GM23248 (cell line): Measurements from ENCODE around the gene TIMM44. TPM values are rescaled to one million over a fixed set of nuclear protein-coding genes. Genes with fewer than 3 reads are reported as not detected.
A peak's percentile ranks its signal among the peaks of the same experiment; 100 is the strongest.

ENCODE experiments used
- DNase-seq: peaks from one replicate; pipeline ENCODE4 v3.0.0-alpha.2; 2015
- H2AFZ ChIP-seq: fragments of 200-600 bp; sonication (generic); 2 replicates; pipeline ENCODE4 v1.6.1; 2016; ENCODE audit warnings: antibody characterized with exemption
- H3F3A ChIP-seq: fragments of 200-600 bp; sonication (generic); 2 replicates; pipeline ENCODE4 v1.6.1; 2016; ENCODE audit warnings: mild to moderate bottlenecking, antibody characterized with exemption, mixed run types; ENCODE audit not compliant: insufficient read depth
- H3K27ac ChIP-seq: fragments of 200-600 bp; sonication (generic); 2 replicates; pipeline ENCODE4 v1.5.1; 2016; ENCODE audit warnings: mild to moderate bottlenecking
- H3K27me3 ChIP-seq: fragments of 200-600 bp; sonication (generic); replicated peaks from 2 replicates; pipeline ENCODE4 v1.6.1; 2016; ENCODE audit warnings: mild to moderate bottlenecking; ENCODE audit not compliant: insufficient read depth
- H3K36me3 ChIP-seq: fragments of 200-600 bp; sonication (generic); 2 replicates; pipeline ENCODE4 v1.6.1; 2016; ENCODE audit warnings: low read depth, mild to moderate bottlenecking
- H3K4me1 ChIP-seq: fragments of 200-600 bp; sonication (generic); 2 replicates; pipeline ENCODE4 v1.6.1; 2016; ENCODE audit warnings: mild to moderate bottlenecking; ENCODE audit not compliant: insufficient read depth
- H3K4me2 ChIP-seq: fragments of 200-600 bp; sonication (generic); one replicate; pipeline ENCODE4 v1.6.1; 2016; ENCODE audit warnings: mild to moderate bottlenecking; ENCODE audit not compliant: unreplicated experiment
- H3K4me3 ChIP-seq: fragments of 200-600 bp; sonication (generic); 2 replicates; pipeline ENCODE4 v1.5.1; 2016; ENCODE audit warnings: mild to moderate bottlenecking
- H3K79me2 ChIP-seq: fragments of 200-600 bp; sonication (generic); 2 replicates; pipeline ENCODE4 v1.6.1; 2016; ENCODE audit warnings: mild to moderate bottlenecking; ENCODE audit not compliant: insufficient read depth
- H3K9ac ChIP-seq: fragments of 200-600 bp; sonication (generic); 2 replicates; pipeline ENCODE4 v1.6.1; 2016; ENCODE audit warnings: mild to moderate bottlenecking
- H3K9me2 ChIP-seq: fragments of 200-600 bp; sonication (generic); 2 replicates; pipeline ENCODE4 v1.6.1; 2016; ENCODE audit warnings: mixed run types, mild to moderate bottlenecking, moderate library complexity; ENCODE audit not compliant: insufficient read depth
- H3K9me3 ChIP-seq: fragments of 200-600 bp; sonication (generic); one replicate; pipeline ENCODE4 v1.6.1; 2017; ENCODE audit warnings: low read depth
- H4K20me1 ChIP-seq: fragments of 200-600 bp; sonication (generic); 2 replicates; pipeline ENCODE4 v1.6.0; 2016; ENCODE audit not compliant: insufficient read depth
- EZH2 ChIP-seq: fragments of 200-600 bp; sonication (generic); IDR thresholded peaks from 2 replicates; pipeline ENCODE4 v1.6.1; 2018; ENCODE audit warnings: antibody characterized with exemption, mild to moderate bottlenecking; ENCODE audit not compliant: insufficient read depth, poor library complexity, severe bottlenecking
- EZH2phosphoT487 ChIP-seq: fragments of 200-600 bp; sonication (generic); IDR thresholded peaks from 2 replicates; pipeline ENCODE4 v1.6.1; 2018; ENCODE audit warnings: antibody characterized with exemption, moderate library complexity, mild to moderate bottlenecking, low read depth; ENCODE audit not compliant: insufficient read depth
- WGBS, 2 experiments: methylation state at CpG; one replicate each; pipeline ENCODE4 v1.1.6; 2015 to 2017; ENCODE audit warnings: low lambda C conversion rate in 2 of 2, low coverage in 1 of 2; ENCODE audit errors: missing lambda C conversion rate in 2 of 2; 5-methylcytosine and 5-hydroxymethylcytosine counted together
- in situ Hi-C: fragments of 300-500 bp; cut with MboI; formaldehyde crosslinking; loops from 2 replicates; pipeline ENCODE4 v1.15.0; 2020
- polyA plus RNA-seq: library from polyadenylated mRNA; unstranded; fragments of >200 nt; fragmentation: Nextera tagmentation; extraction: Ambion mirVana; gene quantifications from 2 replicates; pipeline ENCODE4 v1.2.1, GENCODE V29; 2016
- total RNA-seq: library from RNA; depleted of rRNA; stranded (reverse); fragments of >200 nt; shearing (Covaris generic); gene quantifications from 2 replicates; pipeline ENCODE4 v1.2.3, GENCODE V29; 2014

TIMM44 gene
- total and polyA plus RNA-seq, 2 experiments from 2014 or later = 25.8 to 53.1 TPM

DNA sequence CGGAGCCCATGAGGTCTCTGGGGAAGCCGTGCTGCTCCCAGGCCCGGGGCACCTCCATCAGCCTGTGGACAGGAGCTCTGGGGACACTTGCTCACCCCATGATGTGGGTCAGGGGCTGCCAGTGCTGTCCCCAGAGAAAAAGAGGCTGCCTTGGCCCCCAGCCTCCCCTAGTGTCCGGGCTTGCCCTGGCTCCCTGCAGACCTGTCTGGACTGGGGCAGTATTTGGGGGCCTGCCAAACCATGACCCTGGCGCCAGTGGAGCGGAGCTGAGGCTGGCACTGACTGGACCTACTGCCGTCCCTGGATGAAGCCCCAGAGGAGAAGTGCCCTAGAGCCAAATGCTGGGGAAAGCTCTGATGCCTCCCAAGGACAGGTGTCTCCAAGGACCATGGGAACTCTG lies 31.6 kb upstream of the TIMM44 start:
- Histone ChIP-seq H3K9me3 (no peaks in the 10 kb centered on the region), H3K36me3 (no peaks in the 10 kb centered on the region; the same call in 1 of the 2 replicates), H3K4me3 (no peak overlapping the region), H3K4me2 (no peak overlapping the region), H3K27me3 (no peaks in the 10 kb centered on the region), H3K9me2 (no peaks in the 10 kb centered on the region), H3K79me2 (0 out of 2 replicates have a peak, but pooled peaks cover 4% of the 10 kb centered on the region), H3K9ac (no peak overlapping the region), H3F3A (no peaks in the 10 kb centered on the region), H3K4me1 (no peaks in the 10 kb centered on the region), H2AFZ (no peak overlapping the region), H3K27ac (no peak overlapping the region), H4K20me1 (no peaks in the 10 kb centered on the region)
- TF ChIP-seq EZH2 = no peak
- 95% methylated on average over 7 of the region's 7 CpGs for WGBS, 2 experiments
- no peak for DNase-seq
- in situ Hi-C loops = no loop called here

DNA sequence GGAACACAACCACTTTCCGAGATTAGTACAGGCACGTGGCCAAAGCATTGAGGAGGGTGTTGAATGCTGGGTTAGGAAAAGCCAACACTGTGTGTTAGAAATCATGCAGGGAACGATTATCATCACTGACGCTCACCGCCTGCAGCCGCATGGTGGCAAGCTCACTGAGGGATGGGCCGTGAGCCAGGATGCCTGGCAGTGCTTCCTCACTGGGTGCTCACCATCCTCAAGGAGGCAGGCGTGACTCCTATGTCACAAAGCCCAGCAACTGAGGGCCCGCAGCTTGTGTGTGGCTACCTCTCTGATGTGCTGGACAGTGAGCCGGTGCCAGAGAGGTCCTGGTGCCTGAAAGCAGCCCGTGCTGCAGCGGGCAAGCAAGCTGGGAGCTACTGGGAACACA lies 30.4 kb upstream of the TIMM44 start:
- H3F3A ChIP-seq = no peaks in the 10 kb centered on the region
- H3K36me3 ChIP-seq = no peaks in the 10 kb centered on the region; the same call in 1 of the 2 replicates
- TF ChIP-seq EZH2 (no peak), EZH2phosphoT487 (no peak)
- H3K4me3 ChIP-seq = no peak overlapping the region
- no peaks in the 10 kb centered on the region for H4K20me1 ChIP-seq
- in situ Hi-C loops = no loop called here
- H3K27ac ChIP-seq = no peak overlapping the region
- no peak overlapping the region for H2AFZ ChIP-seq
- WGBS, 2 experiments = 91% methylated on average over 11 to 12 of the region's 12 CpGs
- no peaks in the 10 kb centered on the region for H3K4me1 ChIP-seq
- H3K4me2 ChIP-seq = no peak overlapping the region
- H3K9me2 ChIP-seq = no peaks in the 10 kb centered on the region
- no peak for DNase-seq
- no peak overlapping the region for H3K9ac ChIP-seq
- H3K79me2 ChIP-seq = 0 out of 2 replicates have a peak, but pooled peaks cover 4% of the 10 kb centered on the region
- H3K27me3 ChIP-seq = no peaks in the 10 kb centered on the region
- no peaks in the 10 kb centered on the region for H3K9me3 ChIP-seq

DNA sequence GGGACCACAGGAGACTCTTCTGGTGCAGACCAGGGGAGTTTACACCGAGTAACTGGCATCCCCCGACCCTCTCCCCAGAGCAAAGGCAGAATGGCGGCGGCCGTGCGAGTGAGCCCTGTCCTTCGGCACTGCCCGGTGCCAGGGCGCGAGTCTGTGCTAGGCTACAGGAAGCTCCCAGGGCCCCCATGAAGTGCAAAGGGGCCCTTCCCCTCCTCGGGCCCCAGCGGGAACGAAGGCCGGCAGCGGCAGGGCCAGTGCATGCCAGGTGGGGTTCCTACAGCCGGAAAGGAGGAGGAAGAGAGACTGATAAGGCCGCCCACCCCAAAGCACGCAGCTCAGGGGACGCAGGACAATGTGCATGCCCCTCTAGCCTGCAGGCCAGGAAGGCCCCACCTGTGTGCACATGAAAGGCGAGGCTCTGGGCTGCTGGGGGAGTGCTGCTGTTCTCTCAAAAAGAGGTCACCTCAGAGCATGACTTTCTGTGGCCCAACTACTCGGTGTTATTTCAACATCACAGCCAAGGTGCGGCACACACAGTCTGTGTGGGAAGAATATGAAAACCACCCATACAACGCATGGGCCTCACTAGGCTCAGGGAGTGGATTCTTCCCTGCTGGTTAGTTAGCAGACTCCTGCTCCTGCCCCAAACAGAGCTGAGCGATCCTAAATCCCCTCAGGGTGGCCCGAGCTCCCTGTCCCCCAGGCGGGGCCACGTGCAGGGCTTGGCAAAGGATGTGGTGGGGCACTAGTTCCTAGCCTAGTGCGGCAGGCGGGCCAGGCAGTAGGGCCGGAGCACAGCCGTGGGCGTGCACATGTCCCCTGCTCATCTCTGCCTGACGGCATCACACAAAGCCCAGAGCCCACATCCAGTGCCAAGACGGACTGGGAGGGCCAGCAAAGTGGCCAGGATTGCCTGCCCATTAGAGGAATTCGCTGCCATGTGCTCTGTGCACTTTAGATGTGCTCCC lies 28.4 kb upstream of the TIMM44 start:
- Histone ChIP-seq H3K79me2 (0 out of 2 replicates have a peak, but pooled peaks cover 4% of the 10 kb centered on the region), H3K4me3 (no peak overlapping the region), H3K9me2 (no peaks in the 10 kb centered on the region), H3K9me3 (no peaks in the 10 kb centered on the region), H3K27ac (no peak overlapping the region), H3F3A (no peaks in the 10 kb centered on the region), H3K36me3 (no peaks in the 10 kb centered on the region; the same call in 1 of the 2 replicates), H4K20me1 (no peaks in the 10 kb centered on the region), H3K4me2 (no peak overlapping the region), H3K27me3 (no peaks in the 10 kb centered on the region), H3K9ac (no peak overlapping the region), H2AFZ (no peak overlapping the region), H3K4me1 (no peaks in the 10 kb centered on the region)
- no peak for DNase-seq
- in situ Hi-C loops = no loop called here
- 84 to 85% methylated on average over 34 to 35 of the region's 35 CpGs for WGBS, 2 experiments
- TF ChIP-seq EZH2 (no peak), EZH2phosphoT487 (no peak)

GRCh38 chr19:7970716-7971448 lies 27.4 kb upstream of the TIMM44 start:
- no peak overlapping the region for H3K4me3 ChIP-seq
- H3K9me3 ChIP-seq = no peaks in the 10 kb centered on the region
- H3K79me2 ChIP-seq = 0 out of 2 replicates have a peak, but pooled peaks cover 4% of the 10 kb centered on the region
- no peak overlapping the region for H3K27ac ChIP-seq
- no peaks in the 10 kb centered on the region for H3K4me1 ChIP-seq
- no peaks in the 10 kb centered on the region for H3K27me3 ChIP-seq
- no peak overlapping the region for H3K9ac ChIP-seq
- in situ Hi-C loops = no loop called here
- WGBS, 2 experiments = 75 to 76% methylated on average over 12 of the region's 12 CpGs
- H4K20me1 ChIP-seq = no peaks in the 10 kb centered on the region
- no peak for TF ChIP-seq EZH2phosphoT487
- TF ChIP-seq EZH2 = no peak
- H3K9me2 ChIP-seq = no peaks in the 10 kb centered on the region
- peak; percentile 60 for DNase-seq
- H3F3A ChIP-seq = no peaks in the 10 kb centered on the region
- H3K36me3 ChIP-seq = no peaks in the 10 kb centered on the region; the same call in 1 of the 2 replicates
- H2AFZ ChIP-seq = no peak overlapping the region
- no peak overlapping the region for H3K4me2 ChIP-seq
